Measurements from ENCODE around the gene AUTS2.

The AUTS2 gene

GRCh38 chr7:69789563-69789962 lies 191.3 kb downstream of the AUTS2 start:
- DNase-seq (ENCODE audit: low read depth): no peak

- DNase-seq (ENCODE audit: low read depth): no peak
Measured at GRCh38 chr7:69790977-69791724, 192.9 kb downstream of the AUTS2 start.

- no peak for DNase-seq (ENCODE audit: low read depth)
Measured at GRCh38 chr7:69791739-69792138, 193.5 kb downstream of the AUTS2 start.

- no peak for DNase-seq (ENCODE audit: low read depth)
Measured at GRCh38 chr7:69795932-69796331, 197.7 kb downstream of the AUTS2 start.

- no peak for DNase-seq (ENCODE audit: low read depth)
Measured at GRCh38 chr7:69796416-69796815, 198.1 kb downstream of the AUTS2 start.

GRCh38 chr7:69799048-69799697 lies 200.9 kb downstream of the AUTS2 start:
- no peak for DNase-seq (ENCODE audit: low read depth)

GRCh38 chr7:69799990-69800389 lies 201.7 kb downstream of the AUTS2 start:
- DNase-seq (ENCODE audit: low read depth): no peak

GRCh38 chr7:69800495-69800894 lies 202.2 kb downstream of the AUTS2 start:
- DNase-seq (ENCODE audit: low read depth): no peak

- no peak for DNase-seq (ENCODE audit: low read depth)
Measured at GRCh38 chr7:69801729-69802682, 203.7 kb downstream of the AUTS2 start.

GRCh38 chr7:69803699-69804516 lies 205.6 kb downstream of the AUTS2 start:
- no peak for DNase-seq (ENCODE audit: low read depth)

- DNase-seq (ENCODE audit: low read depth): no peak
Measured at GRCh38 chr7:69804962-69805361, 206.7 kb downstream of the AUTS2 start.

- no peak for DNase-seq (ENCODE audit: low read depth)
Measured at GRCh38 chr7:69808391-69808790, 210.1 kb downstream of the AUTS2 start.

- no peak for DNase-seq (ENCODE audit: low read depth)
Measured at GRCh38 chr7:69811476-69812308, 213.4 kb downstream of the AUTS2 start.

GRCh38 chr7:69812756-69813155 lies 214.5 kb downstream of the AUTS2 start:
- no peak for DNase-seq (ENCODE audit: low read depth)

GRCh38 chr7:69813637-69814240 lies 215.5 kb downstream of the AUTS2 start:
- no peak for DNase-seq (ENCODE audit: low read depth)

GRCh38 chr7:69814421-69814962 lies 216.2 kb downstream of the AUTS2 start:
- no peak for DNase-seq (ENCODE audit: low read depth)

GRCh38 chr7:69816501-69816900 lies 218.2 kb downstream of the AUTS2 start:
- DNase-seq (ENCODE audit: low read depth): no peak

GRCh38 chr7:69817121-69817520 lies 218.8 kb downstream of the AUTS2 start:
- no peak for DNase-seq (ENCODE audit: low read depth)

GRCh38 chr7:69817841-69818635 lies 219.8 kb downstream of the AUTS2 start:
- no peak for DNase-seq (ENCODE audit: low read depth)

All from ELR (cell line).